Activated naive CD4-positive, alpha-beta T cell treated with anti-CD3 and anti-CD28 coated beads, Interleukin-2, amount 50 U/mL, for 72 hours (primary cell): ENCODE results near the gene RAD51B. TPM values are rescaled to one million over a fixed set of nuclear protein-coding genes. Genes with fewer than 3 reads are reported as not detected.
"Not testable (repeated sequence)": the region's sequence is repeated elsewhere in the genome, so short reads cannot be mapped to it uniquely, and the experiment has no call there.

Experiments
- ATAC-seq, 2 donors: fragments of 150-1000 bp; cut with Tn5 transposase; 2 replicates each; pipeline ENCODE4 v1.10.0; 2021; ENCODE audit warnings: mild to moderate bottlenecking in 2 of 2, moderate library complexity in 2 of 2
- DNase-seq, 2 donors: peaks; one replicate each; pipeline ENCODE4 v3.0.0; 2021 to 2022; ENCODE audit warnings: low spot score in 2 of 2
- H3K27ac Mint-ChIP-seq, 2 donors: one replicate each; pipeline ENCODE4 v1.8.0; 2022; ENCODE audit warnings: mild to moderate bottlenecking in 2 of 2, mixed read lengths in 2 of 2
- H3K36me3 Mint-ChIP-seq, 2 donors: one replicate each; pipeline ENCODE4 v1.8.0; 2022; ENCODE audit warnings: mixed read lengths in 2 of 2
- H3K9me3 Mint-ChIP-seq, 2 donors: one replicate each; pipeline ENCODE4 v1.8.0; 2022; ENCODE audit warnings: mixed read lengths in 2 of 2
- total RNA-seq, 2 donors: library from RNA; stranded (reverse); gene quantifications; one replicate each; pipeline ENCODE4 v1.2.3, GENCODE V29; 2022

The RAD51B gene
- total RNA-seq, 2 donors from 2014 or later = 36.5 to 53.0 TPM

GRCh38 chr14:68749487-68750475 lies 930.2 kb downstream of the RAD51B start:
- H3K27ac Mint-ChIP-seq = peak overlapping the region in 1 of 2 donors; percentile 29
- no peaks in the 10 kb centered on the region for H3K9me3 Mint-ChIP-seq
- ATAC-seq (no peak), DNase-seq (no peak)
- no peaks in the 10 kb centered on the region for H3K36me3 Mint-ChIP-seq

- no peaks in the 10 kb centered on the region for H3K9me3 Mint-ChIP-seq
- H3K36me3 Mint-ChIP-seq = no peaks in the 10 kb centered on the region
- ATAC-seq (no peak), DNase-seq (no peak)
- H3K27ac Mint-ChIP-seq = no peak overlapping the region
Observed at GRCh38 chr14:68752271-68753006, 932.9 kb downstream of the RAD51B start.

- DNase-seq = no peak
- Mint-ChIP-seq H3K9me3 (no peaks in the 10 kb centered on the region), H3K27ac (no peak overlapping the region), H3K36me3 (no peaks in the 10 kb centered on the region)
- ATAC-seq = no peak
Observed at GRCh38 chr14:68753690-68754089, 934.1 kb downstream of the RAD51B start.

GRCh38 chr14:68755016-68755353 lies 935.4 kb downstream of the RAD51B start:
- no peak overlapping the region for H3K27ac Mint-ChIP-seq
- H3K36me3 Mint-ChIP-seq = no peaks in the 10 kb centered on the region
- ATAC-seq = no peak
- H3K9me3 Mint-ChIP-seq = no peaks in the 10 kb centered on the region
- DNase-seq = no peak

GRCh38 chr14:68756000-68756481 lies 936.5 kb downstream of the RAD51B start:
- no peaks in the 10 kb centered on the region for H3K9me3 Mint-ChIP-seq
- ATAC-seq = no peak
- DNase-seq = no peak
- H3K36me3 Mint-ChIP-seq = no peaks in the 10 kb centered on the region
- H3K27ac Mint-ChIP-seq = no peak overlapping the region

GRCh38 chr14:68756734-68757133 lies 937.2 kb downstream of the RAD51B start:
- ATAC-seq (peak in 1 of 2 donors; percentile 36), DNase-seq (no peak)
- Mint-ChIP-seq H3K9me3 (no peaks in the 10 kb centered on the region), H3K36me3 (no peaks in the 10 kb centered on the region), H3K27ac (no peak overlapping the region)

- ATAC-seq = peak in 1 of 2 donors; percentile 49
- H3K9me3 Mint-ChIP-seq = no peaks in the 10 kb centered on the region
- no peak overlapping the region for H3K27ac Mint-ChIP-seq
- DNase-seq = no peak
- H3K36me3 Mint-ChIP-seq = no peaks in the 10 kb centered on the region
Observed at GRCh38 chr14:68757618-68758081, 938.1 kb downstream of the RAD51B start.

- DNase-seq = no peak
- no peaks in the 10 kb centered on the region for H3K9me3 Mint-ChIP-seq
- H3K27ac Mint-ChIP-seq = no peak overlapping the region
- H3K36me3 Mint-ChIP-seq = no peaks in the 10 kb centered on the region
- ATAC-seq = no peak
Observed at GRCh38 chr14:68758301-68758700, 938.7 kb downstream of the RAD51B start.

- Mint-ChIP-seq H3K36me3 (no peaks in the 10 kb centered on the region), H3K9me3 (no peaks in the 10 kb centered on the region), H3K27ac (no peak overlapping the region)
- ATAC-seq (no peak), DNase-seq (no peak)
Observed at GRCh38 chr14:68759017-68759560, 939.5 kb downstream of the RAD51B start.

GRCh38 chr14:68759937-68760336 lies 940.4 kb downstream of the RAD51B start:
- DNase-seq (no peak), ATAC-seq (no peak)
- H3K36me3 Mint-ChIP-seq = no peaks in the 10 kb centered on the region
- no peaks in the 10 kb centered on the region for H3K9me3 Mint-ChIP-seq
- no peak overlapping the region for H3K27ac Mint-ChIP-seq

- Mint-ChIP-seq H3K36me3 (no peaks in the 10 kb centered on the region), H3K9me3 (no peaks in the 10 kb centered on the region), H3K27ac (no peak overlapping the region)
- DNase-seq = no peak
- no peak for ATAC-seq
Observed at GRCh38 chr14:68760761-68761160, 941.2 kb downstream of the RAD51B start.

- Mint-ChIP-seq H3K27ac (no peak overlapping the region), H3K9me3 (no peaks in the 10 kb centered on the region), H3K36me3 (no peaks in the 10 kb centered on the region)
- ATAC-seq (no peak), DNase-seq (no peak)
Observed at GRCh38 chr14:68761391-68761790, 941.8 kb downstream of the RAD51B start.

- ATAC-seq (no peak), DNase-seq (peak in 1 of 2 donors; percentile 16)
- Mint-ChIP-seq H3K27ac (no peak overlapping the region), H3K9me3 (no peaks in the 10 kb centered on the region), H3K36me3 (no peaks in the 10 kb centered on the region)
Observed at GRCh38 chr14:68762953-68763764, 943.6 kb downstream of the RAD51B start.

- not testable (repeated sequence) for H3K36me3 Mint-ChIP-seq, H3K9me3 Mint-ChIP-seq, ATAC-seq, H3K27ac Mint-ChIP-seq
- peak in 1 of 2 donors; percentile 1 for DNase-seq
Observed at GRCh38 chr14:68763843-68764242, 944.3 kb downstream of the RAD51B start.

GRCh38 chr14:68766299-68767247 lies 947.0 kb downstream of the RAD51B start:
- peak; percentile 84 for ATAC-seq
- peak in 1 of 2 donors; percentile 37 for DNase-seq
- Mint-ChIP-seq H3K9me3 (no peaks in the 10 kb centered on the region), H3K27ac (peak overlapping the region; percentile 1 to 2), H3K36me3 (no peaks in the 10 kb centered on the region)
